Natural killer cell (primary cell): ENCODE results near the gene EYS. TPM values are rescaled to one million over a fixed set of nuclear protein-coding genes. Genes with fewer than 3 reads are reported as not detected.

Experiments
- ATAC-seq, 3 donors: fragments of 150-1000 bp in 2 of 3; fragments of 200-7000 bp in 1 of 3; cut with Tn5 transposase; 1 replicate in 1 of 3; 2 replicates in 2 of 3; pipeline ENCODE4 v1.10.0; 2021; ENCODE audit warnings: mild to moderate bottlenecking in 2 of 3, moderate library complexity in 2 of 3
- DNase-seq, 2 donors: peaks; one replicate each; pipeline versions ENCODE4 v3.0.0 to v3.0.0-alpha.2; 2013 to 2021; ENCODE audit warnings: mixed read lengths in 1 of 2
- H3K27ac ChIP-seq: one replicate; pipeline ENCODE4 v1.5.1; 2013; ENCODE audit warnings: mild to moderate bottlenecking, low read length
- H3K27me3 ChIP-seq: one replicate; pipeline ENCODE4 v1.6.1; 2013; ENCODE audit warnings: low read length; ENCODE audit not compliant: control insufficient read depth, insufficient read depth
- H3K36me3 ChIP-seq: one replicate; pipeline ENCODE4 v1.6.1; 2013; ENCODE audit warnings: low read length; ENCODE audit not compliant: control insufficient read depth, insufficient read depth
- H3K4me1 ChIP-seq: one replicate; pipeline ENCODE4 v1.6.1; 2013; ENCODE audit warnings: low read length; ENCODE audit not compliant: control insufficient read depth, insufficient read depth
- H3K4me3 ChIP-seq: one replicate; pipeline ENCODE4 v1.5.1; 2013; ENCODE audit warnings: low read length
- H3K9me3 ChIP-seq: one replicate; pipeline ENCODE4 v1.6.1; 2013; ENCODE audit warnings: low read length; ENCODE audit not compliant: control insufficient read depth, insufficient read depth
- H3K27ac Mint-ChIP-seq, 2 donors: one replicate each; pipeline ENCODE4 v1.8.0; 2022; ENCODE audit warnings: mild to moderate bottlenecking in 2 of 2, mixed read lengths in 2 of 2, moderate library complexity in 1 of 2
- H3K27me3 Mint-ChIP-seq, 2 donors: one replicate each; pipeline ENCODE4 v1.8.0; 2022; ENCODE audit warnings: low read depth in 2 of 2, mixed read lengths in 2 of 2
- H3K36me3 Mint-ChIP-seq: one replicate; pipeline ENCODE4 v1.8.0; 2022; ENCODE audit warnings: mixed read lengths
- H3K4me1 Mint-ChIP-seq, 2 donors: one replicate each; pipeline ENCODE4 v1.8.0; 2022; ENCODE audit warnings: mixed read lengths in 2 of 2
- H3K4me3 Mint-ChIP-seq: one replicate; pipeline ENCODE4 v1.8.0; 2022; ENCODE audit warnings: mild to moderate bottlenecking, moderate library complexity, mixed read lengths
- H3K9me3 Mint-ChIP-seq, 2 donors: one replicate each; pipeline ENCODE4 v1.8.0; 2022; ENCODE audit warnings: mixed read lengths in 2 of 2
- whole genome bisulfite sequencing: methylation state at CpG from one replicate; pipeline ENCODE4 v1.1.7; 2013; ENCODE audit warnings: missing lambda C conversion rate; ENCODE audit not compliant: insufficient coverage; 5-methylcytosine and 5-hydroxymethylcytosine counted together
- intact Hi-C: fragments of 100-400 bp; cut with micrococcal nuclease; formaldehyde crosslinking; loops from one replicate; pipeline ENCODE4 v1.14.2; 2022
- total RNA-seq, 4 donors: library from RNA; stranded (reverse); fragments of 120-200 nt in 1 of 4; gene quantifications; one replicate each; pipeline versions ENCODE4 v1.2.3 to v1.2.4, GENCODE V29; 2013 to 2022
- TF ChIP-seq, protein P1 (sequence below): fragments of 200-600 bp; IDR thresholded peaks from one replicate; pipeline ENCODE4 v1.8.0; 2022; ENCODE audit warnings: antibody characterized with exemption

The EYS gene
- total RNA-seq, 3 donors from 2014 or later (not counting 1 experiment from before 2014, with no cell fraction given): 0.55 TPM; not detected in 2

GRCh38 chr6:63674635-63675034 lies 2032.4 kb downstream of the EYS start:
- H3K4me1 ChIP-seq: peaks cover 4% of the 10 kb centered on the region
- DNase-seq (no peak), ATAC-seq (no peak)
- no peaks in the 10 kb centered on the region for H3K27me3 Mint-ChIP-seq
- no peak overlapping the region for H3K27ac Mint-ChIP-seq
- H3K36me3 Mint-ChIP-seq: no peaks in the 10 kb centered on the region
- 95% methylated on average over 3 of the region's 3 CpGs for WGBS
- TF ChIP-seq, protein P1, sequence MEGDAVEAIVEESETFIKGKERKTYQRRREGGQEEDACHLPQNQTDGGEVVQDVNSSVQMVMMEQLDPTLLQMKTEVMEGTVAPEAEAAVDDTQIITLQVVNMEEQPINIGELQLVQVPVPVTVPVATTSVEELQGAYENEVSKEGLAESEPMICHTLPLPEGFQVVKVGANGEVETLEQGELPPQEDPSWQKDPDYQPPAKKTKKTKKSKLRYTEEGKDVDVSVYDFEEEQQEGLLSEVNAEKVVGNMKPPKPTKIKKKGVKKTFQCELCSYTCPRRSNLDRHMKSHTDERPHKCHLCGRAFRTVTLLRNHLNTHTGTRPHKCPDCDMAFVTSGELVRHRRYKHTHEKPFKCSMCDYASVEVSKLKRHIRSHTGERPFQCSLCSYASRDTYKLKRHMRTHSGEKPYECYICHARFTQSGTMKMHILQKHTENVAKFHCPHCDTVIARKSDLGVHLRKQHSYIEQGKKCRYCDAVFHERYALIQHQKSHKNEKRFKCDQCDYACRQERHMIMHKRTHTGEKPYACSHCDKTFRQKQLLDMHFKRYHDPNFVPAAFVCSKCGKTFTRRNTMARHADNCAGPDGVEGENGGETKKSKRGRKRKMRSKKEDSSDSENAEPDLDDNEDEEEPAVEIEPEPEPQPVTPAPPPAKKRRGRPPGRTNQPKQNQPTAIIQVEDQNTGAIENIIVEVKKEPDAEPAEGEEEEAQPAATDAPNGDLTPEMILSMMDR: no peak
- H3K9me3 Mint-ChIP-seq: no peaks in the 10 kb centered on the region
- H3K27me3 ChIP-seq: no peaks in the 10 kb centered on the region
- H3K4me3 ChIP-seq: no peak overlapping the region
- intact Hi-C loops: loop anchor here (10.0 kb wide), 1 partner anchor 80 kb away; no protein-coding TSS in a partner anchor
- no peaks in the 10 kb centered on the region for H3K36me3 ChIP-seq
- H3K4me3 Mint-ChIP-seq: no peak overlapping the region
- no peaks in the 10 kb centered on the region for H3K9me3 ChIP-seq
- H3K4me1 Mint-ChIP-seq: peaks cover 17 to 32% of the 10 kb centered on the region in 2 donors
- H3K27ac ChIP-seq: no peak overlapping the region

GRCh38 chr6:63673692-63674091 lies 2033.3 kb downstream of the EYS start:
- Histone ChIP-seq H3K4me1 (peaks cover 4% of the 10 kb centered on the region), H3K27me3 (no peaks in the 10 kb centered on the region), H3K27ac (no peak overlapping the region), H3K9me3 (no peaks in the 10 kb centered on the region), H3K36me3 (no peaks in the 10 kb centered on the region), H3K4me3 (no peak overlapping the region)
- Mint-ChIP-seq H3K27me3 (no peaks in the 10 kb centered on the region), H3K36me3 (no peaks in the 10 kb centered on the region), H3K4me3 (no peak overlapping the region), H3K27ac (no peak overlapping the region), H3K4me1 (peaks cover 12 to 34% of the 10 kb centered on the region in 2 donors), H3K9me3 (no peaks in the 10 kb centered on the region)
- DNase-seq (no peak), ATAC-seq (no peak)
- TF ChIP-seq, protein P1: no peak
- intact Hi-C loops: loop anchor here (10.0 kb wide), 1 partner anchor 79 kb away; no protein-coding TSS in a partner anchor
- no CpG with 5 or more reads among the region's 2 CpGs for WGBS

DNA sequence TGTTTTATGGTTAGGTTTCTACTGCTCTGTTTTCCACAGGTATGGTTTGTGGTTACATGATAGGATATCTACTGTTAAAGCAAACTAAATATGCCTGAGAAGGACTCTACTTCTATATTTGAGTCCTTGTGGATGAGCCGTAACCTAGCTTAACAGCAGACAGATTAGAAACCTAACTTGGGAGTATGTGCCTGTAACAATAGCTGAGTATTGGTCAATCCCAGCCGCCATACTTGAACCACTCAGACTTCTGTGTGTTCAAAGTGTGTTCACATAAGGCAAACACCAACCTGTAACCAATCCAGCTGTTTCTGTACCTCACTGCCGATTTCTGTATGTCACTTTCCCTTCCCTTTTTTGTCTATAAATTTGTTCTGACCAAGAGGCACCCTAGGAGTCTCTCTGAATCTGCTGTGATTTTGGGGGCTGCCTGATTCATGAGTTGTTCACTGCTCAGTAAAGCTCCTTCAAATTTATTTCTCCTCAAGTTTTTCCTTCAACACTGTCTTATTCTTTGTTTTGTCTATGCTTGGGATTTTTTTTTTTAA lies 2034.4 kb downstream of the EYS start:
- H3K27ac Mint-ChIP-seq: peak overlapping the region in 1 of 2 donors; percentile 29
- Histone ChIP-seq H3K4me1 (peaks cover 4% of the 10 kb centered on the region), H3K9me3 (no peaks in the 10 kb centered on the region), H3K27ac (no peak overlapping the region), H3K27me3 (no peaks in the 10 kb centered on the region), H3K36me3 (no peaks in the 10 kb centered on the region), H3K4me3 (no peak overlapping the region)
- H3K36me3 Mint-ChIP-seq: no peaks in the 10 kb centered on the region
- TF ChIP-seq, protein P1: no peak
- no peaks in the 10 kb centered on the region for H3K9me3 Mint-ChIP-seq
- no peak overlapping the region for H3K4me3 Mint-ChIP-seq
- ATAC-seq (no peak), DNase-seq (no peak)
- no peaks in the 10 kb centered on the region for H3K27me3 Mint-ChIP-seq
- intact Hi-C loops: loop anchor here (10.0 kb wide), 1 partner anchor 78 kb away; no protein-coding TSS in a partner anchor
- peaks cover 15 to 42% of the 10 kb centered on the region in 2 donors for H3K4me1 Mint-ChIP-seq
- WGBS: 77% methylated on average over 3 of the region's 3 CpGs
